ENCODE results near the gene FRAT2.
A peak's percentile ranks its signal among the peaks of the same experiment; 100 is the strongest.
"Not testable (repeated sequence)": the region's sequence is repeated elsewhere in the genome, so short reads cannot be mapped to it uniquely, and the experiment has no call there.

FRAT2 gene

DNA sequence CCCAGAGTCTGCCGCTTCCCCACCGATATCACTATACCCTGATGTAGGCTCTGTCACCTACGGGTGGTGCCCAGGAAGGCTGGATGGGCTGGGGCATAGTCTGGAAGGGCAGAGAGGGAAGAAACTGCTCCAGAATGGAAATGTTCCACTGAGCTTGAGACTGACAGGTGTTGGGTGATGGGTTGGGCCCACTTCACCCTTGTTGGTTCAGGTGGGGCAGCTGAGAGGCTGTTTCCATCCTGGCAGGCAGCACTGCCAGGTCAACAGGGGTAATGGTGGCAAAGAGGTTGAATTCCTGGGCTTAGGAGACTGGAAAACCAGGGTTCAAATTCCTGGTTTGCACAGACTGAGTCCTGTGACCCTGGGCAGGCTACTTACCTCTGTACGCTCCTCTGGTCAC is 28.5 kb upstream of the FRAT2 start:
- no peak for DNase-seq (ENCODE audit: low spot score in 2 of 2)
- Histone ChIP-seq H3K36me3 (replicated peaks) (peaks cover 60% of the 10 kb centered on the region), H3K9me3 (no peaks in the 10 kb centered on the region), H3K4me3 (no peak overlapping the region), H3K27me3 (ENCODE audit: low read depth) (no peaks in the 10 kb centered on the region), H3K4me1 (no peaks in the 10 kb centered on the region)
- in situ Hi-C loops (cut with MboI; ENCODE audit: low sequenced_read_pairs): no loop called here

DNA sequence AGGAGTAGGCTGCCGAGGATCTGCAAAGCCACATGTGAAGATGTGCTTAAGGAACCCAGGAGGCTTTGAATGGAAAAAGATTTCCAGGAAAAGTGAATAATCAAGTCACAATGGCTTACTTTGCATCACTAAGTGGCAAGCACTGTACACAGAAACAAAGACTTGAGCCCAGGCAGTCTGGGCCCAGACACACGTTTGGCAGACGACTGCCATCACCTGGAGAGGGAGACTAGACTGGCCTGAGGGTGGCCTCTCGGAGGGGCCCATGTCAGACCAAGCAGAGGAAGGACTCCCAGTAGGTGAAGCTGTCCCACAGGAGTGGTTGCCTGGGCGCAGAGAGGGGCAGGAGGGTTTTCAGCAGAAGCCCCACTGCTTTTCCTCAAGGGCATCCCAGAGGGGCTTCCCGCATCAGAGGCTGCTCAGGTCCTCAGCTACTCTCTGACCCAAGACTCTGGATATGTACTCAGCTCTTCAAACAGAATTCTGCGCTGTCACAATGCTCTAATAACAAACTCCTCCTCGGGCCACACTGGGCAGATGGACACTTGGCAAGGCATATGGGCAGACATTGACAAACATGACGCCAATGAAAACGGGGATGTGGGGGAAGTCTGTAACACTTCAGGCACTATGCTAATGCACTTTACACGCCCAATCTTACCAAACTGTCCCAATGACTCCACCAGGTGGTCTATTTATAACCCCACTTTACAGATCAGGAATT is 27.9 kb upstream of the FRAT2 start:
- in situ Hi-C loops (cut with MboI; ENCODE audit: low sequenced_read_pairs): no loop called here
- H3K27me3 ChIP-seq (ENCODE audit: low read depth): no peaks in the 10 kb centered on the region
- no peaks in the 10 kb centered on the region for H3K4me1 ChIP-seq
- H3K9me3 ChIP-seq: no peaks in the 10 kb centered on the region
- no peak overlapping the region for H3K4me3 ChIP-seq
- peaks cover 60% of the 10 kb centered on the region for H3K36me3 ChIP-seq (replicated peaks)
- DNase-seq (ENCODE audit: low spot score in 2 of 2): peak in 1 of 2 experiments; percentile 34

GRCh38 chr10:97361537-97361901 is 27.0 kb upstream of the FRAT2 start:
- no peak for DNase-seq (ENCODE audit: low spot score in 2 of 2)
- peaks cover 60% of the 10 kb centered on the region for H3K36me3 ChIP-seq (replicated peaks)
- no peaks in the 10 kb centered on the region for H3K27me3 ChIP-seq (ENCODE audit: low read depth)
- no peak overlapping the region for H3K4me3 ChIP-seq
- in situ Hi-C loops (cut with MboI; ENCODE audit: low sequenced_read_pairs): no loop called here
- H3K9me3 ChIP-seq: no peaks in the 10 kb centered on the region
- no peaks in the 10 kb centered on the region for H3K4me1 ChIP-seq

GRCh38 chr10:97360705-97361536 is 26.4 kb upstream of the FRAT2 start:
- H3K9me3 ChIP-seq: no peaks in the 10 kb centered on the region
- H3K27me3 ChIP-seq (ENCODE audit: low read depth): no peaks in the 10 kb centered on the region
- in situ Hi-C loops (cut with MboI; ENCODE audit: low sequenced_read_pairs): no loop called here
- no peaks in the 10 kb centered on the region for H3K4me1 ChIP-seq
- peaks cover 60% of the 10 kb centered on the region for H3K36me3 ChIP-seq (replicated peaks)
- DNase-seq (ENCODE audit: low spot score in 2 of 2): no peak
- no peak overlapping the region for H3K4me3 ChIP-seq

DNA sequence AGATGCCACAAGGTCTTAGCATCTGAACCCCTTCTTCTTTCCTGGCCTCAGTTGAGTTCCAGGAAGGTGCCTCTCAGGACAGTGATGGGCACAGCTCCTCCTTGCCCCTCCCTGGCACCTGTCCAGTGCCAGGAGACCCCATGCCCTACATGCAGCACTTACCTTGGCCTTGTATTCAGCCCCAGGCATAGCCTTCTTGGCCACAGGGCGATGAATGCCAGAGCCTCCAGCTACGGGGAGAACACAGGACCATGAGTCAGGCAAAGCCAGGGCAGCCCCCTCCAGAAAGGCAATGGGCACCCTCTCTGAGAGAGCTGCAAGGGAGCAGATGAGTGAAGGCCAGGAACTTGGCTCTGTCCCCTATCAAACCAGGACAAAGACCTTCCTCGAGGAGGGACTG is 24.3 kb upstream of the FRAT2 start:
- in situ Hi-C loops (cut with MboI; ENCODE audit: low sequenced_read_pairs): no loop called here
- H3K4me3 ChIP-seq: no peak overlapping the region
- no peaks in the 10 kb centered on the region for H3K4me1 ChIP-seq
- no peaks in the 10 kb centered on the region for H3K9me3 ChIP-seq
- H3K27me3 ChIP-seq (ENCODE audit: low read depth): no peaks in the 10 kb centered on the region
- H3K36me3 ChIP-seq (replicated peaks): peaks cover 59% of the 10 kb centered on the region
- no peak for DNase-seq (ENCODE audit: low spot score in 2 of 2)

GRCh38 chr10:97358349-97358748 is 23.8 kb upstream of the FRAT2 start:
- Histone ChIP-seq H3K36me3 (replicated peaks) (peaks cover 59% of the 10 kb centered on the region), H3K4me1 (no peaks in the 10 kb centered on the region), H3K27me3 (ENCODE audit: low read depth) (no peaks in the 10 kb centered on the region), H3K9me3 (no peaks in the 10 kb centered on the region), H3K4me3 (no peak overlapping the region)
- in situ Hi-C loops (cut with MboI; ENCODE audit: low sequenced_read_pairs): no loop called here
- no peak for DNase-seq (ENCODE audit: low spot score in 2 of 2)

- in situ Hi-C loops (cut with MboI; ENCODE audit: low sequenced_read_pairs): no loop called here
- H3K36me3 ChIP-seq (replicated peaks): peaks cover 54% of the 10 kb centered on the region
Measured at GRCh38 chr10:97356918-97357317, 22.4 kb upstream of the FRAT2 start.

GRCh38 chr10:97356318-97356914 is 21.9 kb upstream of the FRAT2 start:
- no peaks in the 10 kb centered on the region for H3K9me3 ChIP-seq
- H3K27me3 ChIP-seq (ENCODE audit: low read depth): no peaks in the 10 kb centered on the region
- in situ Hi-C loops (cut with MboI; ENCODE audit: low sequenced_read_pairs): no loop called here
- H3K4me3 ChIP-seq: no peak overlapping the region
- H3K4me1 ChIP-seq: no peaks in the 10 kb centered on the region
- peaks cover 52% of the 10 kb centered on the region for H3K36me3 ChIP-seq (replicated peaks)
- no peak for DNase-seq (ENCODE audit: low spot score in 2 of 2)

More at GRCh38 chr10:97356918-97357317, 22.4 kb upstream of the FRAT2 start:
- Histone ChIP-seq H3K4me3 (no peak overlapping the region), H3K27me3 (ENCODE audit: low read depth) (no peaks in the 10 kb centered on the region), H3K9me3 (no peaks in the 10 kb centered on the region), H3K4me1 (no peaks in the 10 kb centered on the region)
- DNase-seq (ENCODE audit: low spot score in 2 of 2): no peak

DNA sequence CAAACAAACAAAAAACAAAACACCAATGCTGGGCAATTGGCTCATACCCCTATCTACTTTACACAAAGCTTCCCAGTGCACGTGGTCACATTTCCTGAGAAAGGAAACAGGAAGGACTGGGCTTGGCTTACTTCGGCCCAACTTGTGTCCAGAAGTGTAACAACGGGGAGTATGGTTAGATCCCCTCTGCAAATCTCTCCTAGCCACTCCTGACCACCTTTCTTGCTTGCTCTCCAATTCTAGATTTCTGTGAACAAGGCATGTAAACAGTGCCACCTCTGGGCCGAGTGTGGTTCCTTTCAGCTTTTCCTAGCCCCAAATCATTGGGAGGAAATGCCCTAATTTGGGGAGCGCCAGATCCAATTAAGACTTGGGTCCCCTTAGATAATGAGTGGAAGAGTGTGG is 21.0 kb upstream of the FRAT2 start:
- in situ Hi-C loops (cut with MboI; ENCODE audit: low sequenced_read_pairs): no loop called here
- no peaks in the 10 kb centered on the region for H3K4me1 ChIP-seq
- DNase-seq (ENCODE audit: low spot score in 2 of 2): peak in 1 of 2 experiments; percentile 29

GRCh38 chr10:97353945-97354344 is 19.4 kb upstream of the FRAT2 start:
- peaks cover 33% of the 10 kb centered on the region for H3K36me3 ChIP-seq (replicated peaks)
- H3K9me3 ChIP-seq: no peaks in the 10 kb centered on the region
- no peak overlapping the region for H3K4me3 ChIP-seq
- H3K4me1 ChIP-seq: no peaks in the 10 kb centered on the region
- in situ Hi-C loops (cut with MboI; ENCODE audit: low sequenced_read_pairs): no loop called here
- no peak for DNase-seq (ENCODE audit: low spot score in 2 of 2)
- no peaks in the 10 kb centered on the region for H3K27me3 ChIP-seq (ENCODE audit: low read depth)

More for the DNA sequence above, 21.0 kb upstream of the FRAT2 start:
- no peaks in the 10 kb centered on the region for H3K27me3 ChIP-seq (ENCODE audit: low read depth)
- H3K36me3 ChIP-seq (replicated peaks): peaks cover 46% of the 10 kb centered on the region
- H3K9me3 ChIP-seq: no peaks in the 10 kb centered on the region
- H3K4me3 ChIP-seq: no peak overlapping the region

DNA sequence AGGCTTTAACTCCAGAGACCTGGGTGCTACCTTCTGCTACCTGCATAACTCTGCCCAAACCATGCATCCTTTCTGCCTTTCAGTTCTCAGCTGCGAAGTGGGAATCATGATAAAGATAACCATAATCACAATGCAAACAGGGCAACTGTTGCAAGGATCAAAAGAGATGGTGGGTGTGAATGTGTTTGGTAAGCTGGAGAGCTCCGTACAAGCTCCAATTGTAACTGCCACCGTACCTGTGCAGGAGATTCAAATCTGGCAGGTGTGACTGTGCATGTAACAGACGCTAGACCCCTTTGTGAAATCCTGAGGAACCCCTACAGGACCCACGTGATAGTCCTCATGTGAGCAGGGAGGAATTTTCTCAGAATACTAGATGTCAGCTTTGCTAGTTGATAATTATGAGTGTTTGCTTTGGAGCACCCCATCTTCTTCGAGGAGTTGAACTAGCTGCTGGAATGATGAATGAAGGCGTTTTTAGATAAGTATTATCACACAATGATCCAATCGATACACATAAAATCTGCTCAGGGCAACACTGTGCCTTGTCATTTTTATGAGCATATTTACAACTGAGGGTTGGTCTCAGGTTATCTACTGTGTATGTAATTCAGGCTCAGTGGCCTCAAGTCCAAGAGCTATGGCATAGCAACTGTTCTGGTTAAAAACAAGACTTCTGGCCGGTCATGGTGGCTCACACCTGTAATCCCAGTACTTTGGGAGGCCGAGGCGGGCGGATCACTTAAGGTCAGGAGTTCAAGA is 15.4 kb upstream of the FRAT2 start:
- H3K9me3 ChIP-seq: no peaks in the 10 kb centered on the region
- DNase-seq (ENCODE audit: low spot score in 2 of 2): no peak
- in situ Hi-C loops (cut with MboI; ENCODE audit: low sequenced_read_pairs): no loop called here
- no peaks in the 10 kb centered on the region for H3K27me3 ChIP-seq (ENCODE audit: low read depth)
- H3K4me1 ChIP-seq: no peaks in the 10 kb centered on the region
- peaks cover 2% of the 10 kb centered on the region; the same call in 1 of the 2 replicates for H3K36me3 ChIP-seq (replicated peaks)
- H3K4me3 ChIP-seq: no peak overlapping the region

DNA sequence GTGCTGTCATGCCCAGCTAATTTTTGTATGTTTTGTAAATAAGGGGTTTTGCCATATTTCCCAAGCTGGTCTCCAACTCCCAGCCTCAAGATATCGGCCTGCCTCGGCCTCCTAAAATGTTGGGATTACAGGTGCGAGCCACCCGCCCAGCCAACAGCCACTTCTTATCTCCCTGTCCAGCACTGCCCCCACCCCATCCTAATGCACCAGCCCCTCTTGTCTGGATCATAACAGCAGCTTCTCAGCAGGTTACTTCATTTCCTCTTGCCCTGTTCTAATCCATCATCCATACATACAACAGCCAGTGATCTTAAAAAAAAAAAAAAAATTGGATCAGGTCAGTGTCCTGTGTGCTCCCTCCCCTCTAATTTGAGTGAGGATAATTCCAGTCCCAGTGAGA is 12.8 kb upstream of the FRAT2 start:
- H3K36me3 ChIP-seq (replicated peaks): peaks cover under 1% of the 10 kb centered on the region; the same call in 1 of the 2 replicates
- no peak overlapping the region for H3K4me3 ChIP-seq
- H3K4me1 ChIP-seq: no peaks in the 10 kb centered on the region
- in situ Hi-C loops (cut with MboI; ENCODE audit: low sequenced_read_pairs): no loop called here
- H3K9me3 ChIP-seq: no peaks in the 10 kb centered on the region
- DNase-seq (ENCODE audit: low spot score in 2 of 2): no peak
- H3K27me3 ChIP-seq (ENCODE audit: low read depth): no peaks in the 10 kb centered on the region

- in situ Hi-C loops (cut with MboI; ENCODE audit: low sequenced_read_pairs); H3K36me3 ChIP-seq (replicated peaks): not testable (repeated sequence)
Measured at GRCh38 chr10:97343664-97344063, 9.1 kb upstream of the FRAT2 start.

More at GRCh38 chr10:97343664-97344063, 9.1 kb upstream of the FRAT2 start:
- not testable (repeated sequence) for H3K4me3 ChIP-seq; DNase-seq (ENCODE audit: low spot score in 2 of 2); H3K4me1 ChIP-seq; H3K27me3 ChIP-seq (ENCODE audit: low read depth); H3K9me3 ChIP-seq

All from HAP-1 (cell line).